ENCODE data around the gene CLEC20A. TPM values are rescaled to one million over a fixed set of nuclear protein-coding genes. Genes with fewer than 3 reads are reported as not detected.

Gene CLEC20A
- total and polyA plus RNA-seq, 8 donors = 0.13 to 0.54 (median 0.41) TPM; not detected in 4

DNA sequence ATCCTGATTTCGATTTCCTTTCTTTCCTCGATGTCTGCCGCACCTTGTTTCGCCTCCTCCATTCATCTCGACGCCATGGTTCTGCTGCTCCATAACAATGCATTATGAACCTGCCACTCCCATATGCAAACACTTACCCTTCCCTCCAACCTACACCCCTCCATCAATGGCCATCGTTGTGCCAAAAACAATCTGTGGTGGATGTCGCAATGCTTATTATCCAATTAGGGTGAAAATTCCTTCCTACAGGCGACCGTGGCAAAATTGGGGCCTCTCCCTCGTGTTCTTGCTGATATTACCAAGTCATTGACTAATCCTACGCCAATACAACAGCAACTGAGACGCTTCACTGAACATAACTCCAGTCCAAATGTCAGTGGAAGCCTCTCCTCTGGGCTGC, 40.3 kb downstream of the CLEC20A start:
- H3K27ac ChIP-seq = no peak overlapping the region
- peaks cover 0 to 28% of the 10 kb centered on the region in 2 donors for H3K36me3 ChIP-seq
- intact Hi-C loops (cut with DNase I) = no loop called here
- H3K27me3 ChIP-seq = no peaks in the 10 kb centered on the region
- no peaks in the 10 kb centered on the region for H3K4me1 ChIP-seq
- DNase-seq (no peak), ATAC-seq (no peak)
- no peak overlapping the region for H3K4me3 ChIP-seq
- H3K9me3 ChIP-seq = no peaks in the 10 kb centered on the region
- TF ChIP-seq, protein P1, sequence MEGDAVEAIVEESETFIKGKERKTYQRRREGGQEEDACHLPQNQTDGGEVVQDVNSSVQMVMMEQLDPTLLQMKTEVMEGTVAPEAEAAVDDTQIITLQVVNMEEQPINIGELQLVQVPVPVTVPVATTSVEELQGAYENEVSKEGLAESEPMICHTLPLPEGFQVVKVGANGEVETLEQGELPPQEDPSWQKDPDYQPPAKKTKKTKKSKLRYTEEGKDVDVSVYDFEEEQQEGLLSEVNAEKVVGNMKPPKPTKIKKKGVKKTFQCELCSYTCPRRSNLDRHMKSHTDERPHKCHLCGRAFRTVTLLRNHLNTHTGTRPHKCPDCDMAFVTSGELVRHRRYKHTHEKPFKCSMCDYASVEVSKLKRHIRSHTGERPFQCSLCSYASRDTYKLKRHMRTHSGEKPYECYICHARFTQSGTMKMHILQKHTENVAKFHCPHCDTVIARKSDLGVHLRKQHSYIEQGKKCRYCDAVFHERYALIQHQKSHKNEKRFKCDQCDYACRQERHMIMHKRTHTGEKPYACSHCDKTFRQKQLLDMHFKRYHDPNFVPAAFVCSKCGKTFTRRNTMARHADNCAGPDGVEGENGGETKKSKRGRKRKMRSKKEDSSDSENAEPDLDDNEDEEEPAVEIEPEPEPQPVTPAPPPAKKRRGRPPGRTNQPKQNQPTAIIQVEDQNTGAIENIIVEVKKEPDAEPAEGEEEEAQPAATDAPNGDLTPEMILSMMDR (IDR thresholded peaks at IDR 0.05) = no peak

DNA sequence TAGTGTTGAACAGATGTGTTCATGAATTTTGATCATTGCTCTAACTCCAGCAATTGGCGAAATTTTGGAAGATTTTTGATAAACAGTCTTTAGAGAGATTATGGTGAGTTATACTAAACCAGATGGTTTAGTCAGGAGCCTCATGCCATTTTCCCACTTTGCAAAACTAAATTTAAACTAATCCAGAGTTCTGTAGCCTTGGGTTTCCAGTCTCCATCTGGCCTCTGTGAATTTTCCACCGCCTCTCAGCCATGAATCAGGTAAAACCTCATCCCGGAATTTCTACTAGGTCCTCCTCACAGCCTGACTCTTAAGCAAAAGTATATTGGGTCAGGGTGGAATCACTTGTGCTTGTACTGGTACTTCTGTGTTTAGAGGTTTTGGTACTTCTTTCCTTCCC, 44.8 kb downstream of the CLEC20A start:
- intact Hi-C loops (cut with DNase I) = no loop called here
- TF ChIP-seq, protein P1 (IDR thresholded peaks at IDR 0.05) = no peak
- no peak for DNase-seq
- H3K27ac ChIP-seq = no peak overlapping the region
- peaks cover 0 to 15% of the 10 kb centered on the region in 2 donors for H3K36me3 ChIP-seq
- H3K9me3 ChIP-seq = no peaks in the 10 kb centered on the region
- no peaks in the 10 kb centered on the region for H3K4me1 ChIP-seq
- H3K27me3 ChIP-seq = no peaks in the 10 kb centered on the region
- no peak for ATAC-seq
- H3K4me3 ChIP-seq = no peak overlapping the region

DNA sequence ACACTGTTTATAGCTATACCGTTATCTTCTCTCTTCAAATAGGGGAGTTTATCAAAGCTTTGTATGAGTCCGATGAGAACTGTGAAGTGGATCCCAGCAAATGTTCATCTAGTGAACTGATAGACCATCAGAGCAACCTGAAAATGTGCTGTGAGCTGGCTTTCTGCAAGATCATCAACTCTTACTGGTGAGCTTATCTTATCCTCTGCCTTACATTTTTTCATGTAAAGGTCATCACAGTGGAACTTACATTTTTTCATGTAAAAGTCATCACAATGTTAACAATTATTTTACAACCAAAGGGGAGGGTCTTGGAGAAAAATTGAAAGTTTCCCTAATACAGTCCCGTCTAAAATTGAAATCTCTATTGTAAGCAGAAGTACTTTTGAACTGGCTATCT, 45.2 kb downstream of the CLEC20A start:
- no peak overlapping the region for H3K4me3 ChIP-seq
- intact Hi-C loops (cut with DNase I) = no loop called here

DNA sequence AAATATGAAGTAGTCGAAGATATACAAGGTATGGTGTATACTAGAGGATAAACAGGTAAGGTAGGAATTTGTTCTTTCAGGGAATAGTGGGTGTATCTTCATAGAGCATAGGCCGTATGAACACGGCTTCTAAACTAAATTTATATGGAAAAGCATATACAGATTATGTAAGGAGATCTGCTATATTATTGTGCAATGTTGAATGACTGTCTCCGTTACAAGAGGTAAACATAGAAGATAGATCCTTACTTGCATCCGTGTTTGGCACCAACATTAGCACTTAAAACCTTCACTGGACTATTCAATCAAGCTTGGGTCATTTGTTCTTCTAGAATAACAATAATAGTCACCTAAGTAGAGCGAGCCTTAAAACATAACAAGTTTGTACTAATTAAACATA, 45.9 kb downstream of the CLEC20A start:
- Histone ChIP-seq H3K27me3 (no peaks in the 10 kb centered on the region), H3K27ac (no peak overlapping the region), H3K9me3 (no peaks in the 10 kb centered on the region), H3K36me3 (peaks cover 0 to 10% of the 10 kb centered on the region in 2 donors), H3K4me1 (no peaks in the 10 kb centered on the region), H3K4me3 (no peak overlapping the region)
- TF ChIP-seq, protein P1 (IDR thresholded peaks at IDR 0.05) = no peak
- ATAC-seq (no peak), DNase-seq (no peak)
- intact Hi-C loops (cut with DNase I) = no loop called here

More for the DNA sequence above, 45.2 kb downstream of the CLEC20A start:
- ATAC-seq (no peak), DNase-seq (no peak)
- Histone ChIP-seq H3K4me1 (no peaks in the 10 kb centered on the region), H3K36me3 (peaks cover 0 to 13% of the 10 kb centered on the region in 2 donors), H3K27me3 (no peaks in the 10 kb centered on the region), H3K27ac (no peak overlapping the region), H3K9me3 (no peaks in the 10 kb centered on the region)
- TF ChIP-seq, protein P1 (IDR thresholded peaks at IDR 0.05) = no peak

DNA sequence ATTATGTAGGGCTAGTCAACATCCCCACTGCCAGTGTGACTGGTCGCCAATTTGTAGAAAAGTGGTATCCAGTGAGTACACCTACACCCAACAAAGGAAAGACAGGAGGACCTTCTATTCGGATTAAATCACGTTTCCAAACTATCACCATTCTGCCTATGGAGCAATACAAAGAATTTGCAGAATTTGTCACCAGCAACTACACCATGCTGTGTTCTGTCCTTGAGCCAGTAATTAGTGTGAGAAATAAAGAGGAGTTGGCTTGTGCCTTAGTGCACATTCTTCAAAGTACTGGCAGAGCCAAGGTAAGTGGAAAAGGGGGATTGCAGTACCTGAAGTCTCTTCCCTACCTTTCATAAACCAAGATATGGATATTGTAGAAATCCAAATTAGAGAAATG, 53.8 kb downstream of the CLEC20A start:
- TF ChIP-seq, protein P1 (IDR thresholded peaks at IDR 0.05) = no peak
- intact Hi-C loops (cut with DNase I) = no loop called here
- Histone ChIP-seq H3K27me3 (no peaks in the 10 kb centered on the region), H3K9me3 (no peaks in the 10 kb centered on the region), H3K27ac (no peak overlapping the region), H3K4me3 (no peak overlapping the region), H3K36me3 (peaks cover 0 to 31% of the 10 kb centered on the region in 2 donors), H3K4me1 (no peaks in the 10 kb centered on the region)
- DNase-seq (no peak), ATAC-seq (no peak)
